Right lung (tissue), 5 donors: ENCODE data around the gene ZNF777. TPM values are rescaled to one million over a fixed set of nuclear protein-coding genes. Genes with fewer than 3 reads are reported as not detected.
"Not testable (repeated sequence)": the region's sequence is repeated elsewhere in the genome, so short reads cannot be mapped to it uniquely, and the experiment has no call there.

Experiments used
- DNase-seq, 2 donors: peaks; one replicate each; pipeline ENCODE4 v3.0.0-alpha.2; 2013
- polyA plus RNA-seq, 5 donors: library from polyadenylated mRNA; unstranded; fragments of 120-200 nt; gene quantifications; one replicate each; pipeline versions ENCODE4 v1.2.1 to v1.2.3, GENCODE V29; 2013; ENCODE audit warnings: inconsistent platforms in 1 of 5, low replicate concordance in 1 of 5; ENCODE audit not compliant: insufficient read length in 5 of 5, insufficient read depth in 1 of 5

The ZNF777 gene
- polyA plus RNA-seq, 5 donors, result 9.3 to 16.0 (median 12.3) TPM

DNA sequence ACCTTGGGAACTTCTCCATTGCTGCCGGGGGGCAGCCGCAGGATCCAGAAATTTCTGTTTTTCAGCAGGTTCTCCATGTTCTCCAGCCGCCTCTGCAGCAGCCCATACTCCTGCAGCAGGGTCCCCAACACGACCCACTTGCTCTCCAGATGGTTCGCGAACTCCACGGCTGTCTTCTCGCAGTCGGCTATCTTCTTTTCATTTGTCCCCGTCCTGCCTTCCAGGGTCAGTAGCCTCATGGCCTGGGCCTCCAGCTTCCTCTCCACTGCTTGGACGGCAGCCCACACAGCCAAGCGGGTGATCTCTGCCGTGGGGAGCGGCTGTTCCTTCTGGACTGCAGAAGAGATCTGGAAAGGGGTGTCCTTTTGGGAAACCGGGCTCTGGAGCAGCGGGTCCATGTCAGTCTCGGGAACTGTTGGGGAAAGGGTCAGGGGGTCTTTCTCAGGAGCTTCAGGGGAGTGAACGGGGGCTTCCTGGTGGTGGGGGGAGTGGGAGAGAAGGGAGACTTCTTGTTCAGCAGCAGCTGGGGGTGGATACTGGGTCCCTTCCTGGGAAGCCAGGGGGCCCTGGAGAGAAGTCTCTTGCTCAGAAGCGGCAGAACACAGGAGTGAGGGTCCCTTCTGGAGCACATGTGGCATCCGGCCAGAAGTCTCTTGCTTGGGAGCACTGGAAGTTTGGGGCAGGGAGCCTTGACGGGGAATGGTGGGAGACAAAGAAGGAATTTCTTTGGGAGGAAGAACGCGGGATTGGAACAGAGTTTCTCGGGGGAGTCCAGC lies 5.5 kb downstream of the ZNF777 start:
- no peak for DNase-seq

DNA sequence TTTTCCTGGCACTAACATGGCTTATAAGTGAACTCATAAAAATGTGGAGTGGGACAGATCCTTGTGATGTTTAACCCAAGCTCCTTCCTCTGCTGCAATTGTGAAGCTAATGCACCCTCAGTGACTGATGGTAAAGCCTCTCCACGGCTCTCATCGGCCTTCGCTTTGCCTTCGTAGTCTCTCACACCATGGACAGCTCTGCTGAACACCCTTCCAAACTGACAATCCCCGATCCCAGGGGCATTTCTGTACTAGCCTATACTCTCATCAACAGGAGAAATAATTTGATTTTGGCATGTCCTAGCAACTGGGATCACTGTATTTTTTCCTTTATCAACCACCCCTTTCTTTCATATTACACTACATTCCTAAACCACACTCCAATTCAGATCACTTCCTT lies 6.1 kb downstream of the ZNF777 start:
- DNase-seq, result no peak

- DNase-seq, result no peak
These were observed 6.9 kb downstream of the ZNF777 start for GRCh38 chr7:149454006-149454405.

DNA sequence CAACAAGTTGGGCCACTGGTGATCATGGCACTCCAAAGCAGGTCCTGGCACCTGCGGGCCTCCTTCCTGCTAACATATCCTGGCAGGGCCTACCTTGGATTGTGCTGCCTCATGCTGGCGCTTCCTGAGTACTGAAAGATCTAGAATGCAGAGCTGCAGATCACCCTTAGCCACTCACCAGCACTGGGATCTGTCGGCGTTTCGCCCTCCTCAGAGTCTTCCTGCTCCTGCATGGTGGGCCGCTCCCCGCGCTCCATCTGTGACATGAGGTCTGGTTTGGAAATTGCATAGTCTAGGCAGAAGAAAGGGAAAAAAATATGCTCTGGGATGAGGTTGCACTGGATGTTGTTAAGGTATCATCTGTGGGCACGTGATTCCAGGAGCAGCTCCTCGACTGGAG lies 10.0 kb downstream of the ZNF777 start:
- no peak for DNase-seq

DNA sequence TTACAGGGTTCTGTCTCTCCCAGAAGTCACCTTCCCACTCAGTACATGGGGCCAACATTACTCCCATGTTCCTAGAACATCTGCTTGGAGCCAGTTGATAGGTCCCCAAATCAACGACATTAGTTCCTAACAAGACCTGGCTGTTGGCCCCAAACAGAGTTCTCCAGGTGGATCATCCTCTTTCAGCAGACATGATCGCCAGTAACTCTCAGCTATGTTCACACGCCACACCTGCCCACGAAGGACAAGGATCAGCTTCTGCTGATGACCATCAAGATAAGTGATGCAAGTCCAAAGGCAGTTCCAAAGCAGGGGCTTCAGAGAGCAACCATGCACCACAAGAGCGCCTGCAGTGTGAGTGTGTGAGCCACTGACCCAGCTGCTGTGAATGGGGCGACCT lies 11.0 kb downstream of the ZNF777 start:
- no peak for DNase-seq

DNA sequence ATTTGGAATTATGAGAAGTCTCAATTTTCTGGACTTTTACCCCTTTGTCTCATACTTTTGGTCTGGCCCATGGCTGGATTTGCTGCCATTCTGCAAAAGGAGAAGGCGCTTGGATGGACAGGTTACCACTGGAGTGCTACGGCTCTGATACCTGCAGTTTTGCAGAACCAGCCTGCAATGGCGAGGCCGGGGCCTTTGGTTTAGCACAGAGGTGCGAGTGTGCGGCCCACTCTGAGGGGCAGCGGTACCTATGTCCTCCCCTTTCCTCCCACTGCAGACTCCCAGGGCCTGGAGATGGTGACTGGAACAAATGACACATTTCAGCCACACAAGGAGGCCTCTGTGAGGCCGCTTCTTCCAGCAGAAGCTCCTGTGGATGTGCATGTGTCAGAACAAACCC lies 11.9 kb downstream of the ZNF777 start:
- no peak for DNase-seq

GRCh38 chr7:149446026-149446425 lies 14.8 kb downstream of the ZNF777 start:
- DNase-seq, result not testable (repeated sequence)

DNA sequence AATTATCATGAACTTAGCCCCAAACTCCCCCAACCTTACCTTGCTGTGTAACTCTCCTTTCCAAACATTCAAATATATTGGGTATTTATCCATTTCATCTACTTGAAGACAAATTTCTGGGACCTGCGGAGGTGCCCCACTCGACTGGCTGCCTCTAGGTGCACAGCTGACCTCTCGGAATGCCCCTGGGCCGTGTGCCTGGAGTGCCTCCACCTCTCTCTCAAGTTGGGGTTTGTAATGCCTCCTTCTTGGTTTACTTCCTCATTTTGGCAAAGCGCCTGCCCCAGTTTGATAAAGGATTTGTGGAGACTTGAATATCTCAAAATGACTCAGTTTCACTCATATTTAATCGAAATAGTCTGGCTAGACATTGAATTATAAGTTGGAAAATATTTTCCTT lies 16.6 kb downstream of the ZNF777 start:
- no peak for DNase-seq

GRCh38 chr7:149443523-149443922 lies 17.3 kb downstream of the ZNF777 start:
- DNase-seq, result no peak

- DNase-seq, result no peak
These were observed 17.9 kb downstream of the ZNF777 start for GRCh38 chr7:149442924-149443323.

- DNase-seq, result no peak
These were observed 20.6 kb downstream of the ZNF777 start for GRCh38 chr7:149440222-149440621.

- no peak for DNase-seq
These were observed 24.5 kb downstream of the ZNF777 start for GRCh38 chr7:149436358-149436757.

- DNase-seq, result no peak
These were observed 27.7 kb downstream of the ZNF777 start for GRCh38 chr7:149433124-149433523.

DNA sequence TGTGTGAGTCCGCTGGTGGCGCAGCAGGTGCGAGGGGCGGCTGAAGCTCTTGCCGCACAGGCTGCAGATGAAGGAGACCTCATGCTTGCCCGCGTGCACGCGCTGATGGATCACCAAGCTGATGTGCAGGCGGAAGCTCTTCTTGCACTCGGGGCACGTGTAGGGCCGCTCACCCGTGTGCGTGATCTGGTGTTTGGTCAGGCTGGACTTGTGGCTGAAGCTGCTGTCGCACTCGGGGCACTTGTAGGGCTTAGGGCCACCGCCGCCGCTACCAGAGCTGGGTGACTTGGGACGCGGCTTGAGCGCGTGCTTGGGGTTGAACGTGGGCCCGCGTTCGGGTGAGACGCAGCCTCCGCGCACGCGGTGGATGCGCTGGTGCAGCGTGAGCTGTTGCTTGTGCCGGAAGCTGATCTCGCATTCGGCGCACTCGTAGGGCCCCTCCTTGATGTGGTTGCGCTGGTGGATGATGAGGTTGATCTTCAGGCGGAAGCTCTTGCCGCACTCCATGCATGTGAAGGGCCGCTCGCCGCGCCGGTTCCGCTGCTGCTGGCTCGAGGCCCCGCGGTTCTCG lies 28.7 kb downstream of the ZNF777 start:
- no peak for DNase-seq

- no peak for DNase-seq
These were observed 29.3 kb downstream of the ZNF777 start for GRCh38 chr7:149431486-149432120.

GRCh38 chr7:149430192-149430591 lies 30.7 kb downstream of the ZNF777 start:
- no peak for DNase-seq

DNA sequence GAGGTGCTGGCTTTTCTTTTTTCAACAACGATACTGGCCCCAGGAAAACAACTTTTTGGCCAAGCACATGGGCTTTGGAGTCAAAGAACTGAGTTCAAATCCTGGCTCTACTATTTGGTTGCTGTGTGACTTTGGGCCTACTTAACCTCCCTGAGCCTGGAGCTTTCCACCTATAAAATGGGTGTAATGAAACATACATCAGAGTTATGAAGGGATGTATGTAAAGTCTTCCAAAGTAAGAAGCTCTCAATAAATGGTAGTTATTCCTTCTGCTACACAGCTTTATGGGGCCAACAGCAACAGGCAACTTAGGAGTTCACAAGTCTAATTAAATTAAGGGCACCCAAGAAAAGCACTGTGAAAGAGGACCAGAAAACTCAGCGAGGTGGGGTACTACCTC lies 33.0 kb downstream of the ZNF777 start:
- no peak for DNase-seq

- DNase-seq, result no peak
These were observed 33.7 kb downstream of the ZNF777 start for GRCh38 chr7:149427096-149427680.

DNA sequence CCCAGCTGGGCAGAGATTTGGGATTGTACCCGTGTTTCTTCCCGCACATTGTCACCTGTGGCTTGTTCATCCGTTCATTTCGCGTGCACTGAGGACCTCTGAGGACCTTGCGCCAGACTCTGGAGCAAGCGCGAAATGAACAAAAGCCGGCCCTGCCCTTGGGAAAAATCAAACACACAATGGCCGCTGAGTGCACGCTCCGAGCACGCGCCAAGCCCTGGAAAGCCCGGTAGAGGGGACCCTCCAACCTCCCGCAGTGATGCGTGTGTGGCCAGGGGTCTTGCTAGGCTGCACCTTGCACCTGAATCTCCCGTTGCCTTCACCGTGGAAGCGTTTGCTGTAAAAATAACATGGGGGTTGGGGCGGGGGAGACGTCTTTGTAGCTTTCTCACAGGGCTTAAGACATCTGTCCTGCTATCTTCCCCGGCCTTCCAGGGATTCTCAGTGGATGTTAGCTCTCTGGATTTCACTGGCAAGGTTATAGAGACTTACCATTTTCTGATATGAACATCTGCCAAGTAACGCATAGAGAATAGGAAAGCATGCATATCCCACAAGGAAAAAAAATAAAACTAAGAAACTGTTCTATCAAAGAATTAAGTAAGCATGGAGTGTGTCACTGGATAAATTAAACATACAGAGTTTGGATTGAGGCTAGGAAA lies 37.3 kb downstream of the ZNF777 start:
- no peak for DNase-seq

- DNase-seq, result no peak
These were observed 38.0 kb downstream of the ZNF777 start for GRCh38 chr7:149422914-149423301.

DNA sequence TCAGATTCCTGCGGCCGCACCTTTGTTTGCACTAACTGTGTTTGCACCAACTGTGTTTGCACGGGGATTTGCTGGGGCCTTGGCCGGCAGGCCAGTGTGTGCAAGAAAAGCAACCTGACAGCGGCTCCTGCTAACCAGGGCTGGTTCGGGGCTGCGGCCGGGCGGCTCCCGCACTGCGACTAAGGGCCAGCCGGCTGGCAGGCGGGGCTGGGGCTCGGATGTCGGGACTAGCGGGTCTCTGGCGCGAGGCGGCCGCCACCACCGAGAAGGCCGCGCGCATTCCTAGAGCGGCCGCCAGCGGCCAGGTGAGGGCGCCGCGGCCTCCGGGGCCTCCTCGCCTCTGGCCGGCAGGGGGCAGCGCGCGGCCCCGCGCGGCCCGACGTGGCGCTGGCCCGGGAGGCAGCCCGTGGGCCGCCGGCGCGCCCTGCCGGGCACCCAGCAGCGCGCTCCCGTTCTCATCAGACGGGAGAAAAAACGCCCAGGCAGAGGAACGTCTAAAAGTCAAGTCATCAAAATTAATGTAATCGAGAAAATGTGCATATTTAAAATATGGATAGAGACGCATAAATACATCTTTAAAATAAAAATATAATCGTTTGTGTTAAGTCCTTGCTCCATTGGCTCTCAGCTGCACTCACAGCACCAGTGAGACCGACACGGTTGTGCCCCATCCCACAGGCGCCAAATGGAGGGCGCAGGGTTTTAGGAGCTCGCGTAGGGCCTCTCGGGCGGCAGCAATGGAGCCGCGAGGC lies 38.5 kb downstream of the ZNF777 start:
- DNase-seq, result peak; percentile 36 to 44

DNA sequence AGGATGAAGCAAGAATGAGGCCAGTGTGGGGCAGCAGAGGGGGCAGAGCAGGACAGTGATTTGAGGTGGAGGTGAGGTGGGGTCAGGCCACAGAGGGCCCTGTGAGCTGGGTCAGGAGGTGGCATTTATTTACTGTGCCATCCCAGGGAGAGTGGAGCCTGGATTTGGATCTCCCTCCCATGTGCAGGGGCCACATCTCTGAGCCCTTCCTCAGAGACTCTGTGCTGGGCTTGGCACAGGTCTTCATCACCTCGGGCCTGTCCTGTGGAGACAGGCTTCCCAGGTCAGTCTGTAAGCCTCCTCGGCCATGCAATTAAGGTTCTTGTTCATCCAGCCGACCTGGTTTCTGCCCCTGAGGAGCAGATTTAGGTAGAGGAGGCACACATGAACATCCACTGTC lies 40.9 kb downstream of the ZNF777 start:
- DNase-seq, result no peak
